HG03135 (cell line): Measurements from ENCODE around the gene SBNO2.
"Not testable (repeated sequence)": the region's sequence is repeated elsewhere in the genome, so short reads cannot be mapped to it uniquely, and the experiment has no call there.

Experiments used
- ATAC-seq: cut with Tn5 transposase; IDR thresholded peaks from one replicate; pipeline ENCODE4 v1.9.1; 2021; ENCODE audit warnings: mild to moderate bottlenecking, moderate library complexity; ENCODE audit not compliant: unreplicated experiment

Gene SBNO2

DNA sequence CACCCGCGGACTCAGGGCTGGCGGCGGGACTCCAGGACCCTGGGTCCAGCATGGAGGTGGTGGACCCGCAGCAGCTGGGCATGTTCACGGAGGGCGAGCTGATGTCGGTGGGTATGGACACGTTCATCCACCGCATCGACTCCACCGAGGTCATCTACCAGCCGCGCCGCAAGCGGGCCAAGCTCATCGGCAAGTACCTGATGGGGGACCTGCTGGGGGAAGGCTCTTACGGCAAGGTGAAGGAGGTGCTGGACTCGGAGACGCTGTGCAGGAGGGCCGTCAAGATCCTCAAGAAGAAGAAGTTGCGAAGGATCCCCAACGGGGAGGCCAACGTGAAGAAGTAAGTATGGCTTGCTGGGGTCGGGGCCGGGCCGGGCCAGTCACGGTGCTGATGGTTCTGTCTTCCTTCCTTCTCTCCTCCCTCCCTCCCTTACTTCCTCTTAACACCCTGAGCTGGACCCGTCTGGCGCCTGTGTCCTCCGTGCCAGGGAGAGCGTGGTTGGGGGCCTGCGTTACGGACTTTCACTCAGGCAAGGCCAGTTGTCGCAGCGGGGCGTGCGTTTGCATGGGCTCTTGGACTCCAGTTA lies 32.9 kb upstream of the SBNO2 start:
- no peak for ATAC-seq

GRCh38 chr19:1206150-1206863 lies 32.2 kb upstream of the SBNO2 start:
- no peak for ATAC-seq

GRCh38 chr19:1205114-1206099 lies 31.3 kb upstream of the SBNO2 start, which contains the start of gene STK11:
Gene STK11 (plus strand): TSS chr19:1205778. CDS start chr19:1206914, 1,136 bp downstream.
- peak; percentile 79 for ATAC-seq

DNA sequence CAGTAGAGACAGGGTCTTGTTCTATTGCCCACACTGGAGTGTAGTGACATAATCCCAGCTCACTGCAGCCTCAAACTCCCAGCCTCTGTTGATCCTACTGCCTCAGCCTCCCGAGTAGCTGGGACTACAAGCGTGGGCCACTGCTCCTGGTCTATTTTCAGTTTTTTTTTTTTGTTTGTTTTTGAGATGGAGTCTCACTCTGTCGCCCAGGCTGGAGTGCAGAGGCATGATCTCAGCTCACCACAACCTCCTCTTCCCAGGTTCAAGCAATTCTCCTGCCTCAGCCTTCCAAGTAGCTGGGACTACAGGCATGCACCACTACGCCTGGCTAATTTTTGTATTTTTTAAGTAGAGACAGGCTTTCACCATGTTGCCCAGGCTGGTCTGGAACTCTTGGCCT lies 26.5 kb upstream of the SBNO2 start:
- ATAC-seq, result not testable (repeated sequence)

DNA sequence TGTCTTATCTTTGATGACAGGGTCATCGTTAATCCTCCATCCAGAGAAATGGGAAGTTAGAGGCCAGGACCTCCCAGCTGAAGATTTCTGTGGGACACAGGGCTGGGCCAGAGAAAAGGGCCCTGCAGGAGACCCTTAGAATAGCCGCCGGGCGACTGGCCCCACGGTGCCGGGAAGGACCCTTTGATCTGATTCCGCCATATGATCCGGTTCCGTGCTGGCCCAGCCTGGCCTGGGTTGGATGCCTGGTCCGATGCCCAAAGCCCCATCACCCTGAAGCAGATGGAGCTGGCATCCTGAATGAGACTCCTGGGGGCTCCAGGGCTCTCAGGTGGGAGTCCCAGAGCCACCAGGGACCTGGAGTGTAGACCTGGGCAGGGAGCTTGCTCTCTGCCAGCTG lies 25.5 kb upstream of the SBNO2 start:
- ATAC-seq, result no peak

DNA sequence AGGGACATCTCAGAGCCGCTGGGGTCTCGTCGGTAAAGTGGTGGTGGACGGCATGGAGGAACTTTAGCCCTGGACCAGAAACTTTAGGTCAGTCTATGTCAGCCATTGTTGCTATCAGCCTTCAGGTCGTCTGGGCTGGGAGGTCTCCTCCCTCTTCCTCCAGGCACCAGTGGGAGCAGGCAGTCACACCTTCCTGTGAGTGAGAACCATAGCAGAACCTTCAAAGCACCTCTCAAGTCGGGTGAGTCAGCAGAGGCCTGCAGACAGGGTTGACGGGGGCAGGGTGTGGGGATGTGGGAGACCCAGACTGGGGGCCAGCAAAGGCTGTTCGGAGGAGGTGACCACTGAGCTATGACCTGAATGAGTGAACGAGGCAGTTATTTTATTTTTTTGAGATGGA lies 15.4 kb upstream of the SBNO2 start:
- ATAC-seq, result no peak

- no peak for ATAC-seq
These were observed 9.6 kb upstream of the SBNO2 start for GRCh38 chr19:1183543-1184172.

- no peak for ATAC-seq
These were observed 8.7 kb upstream of the SBNO2 start for GRCh38 chr19:1182727-1183126.

DNA sequence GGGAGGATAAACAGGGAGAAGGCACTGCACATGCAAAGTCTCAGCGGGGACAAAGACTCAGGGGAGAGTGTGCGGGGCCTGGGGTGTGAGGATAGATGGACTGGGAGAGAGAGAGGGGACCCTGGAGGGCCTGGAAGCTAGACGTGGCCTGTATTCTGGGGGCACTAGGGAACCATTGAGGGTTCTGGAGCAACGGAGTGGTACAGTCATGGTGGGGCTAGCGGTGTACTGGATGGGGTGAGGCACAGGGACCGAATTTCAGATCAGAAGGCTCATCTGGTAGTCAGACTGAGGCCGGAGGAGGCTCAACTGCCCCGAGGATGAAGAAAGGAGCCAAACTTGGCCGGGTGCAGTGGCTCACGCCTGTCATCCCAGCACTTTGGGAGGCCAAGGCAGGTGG lies 8.0 kb upstream of the SBNO2 start:
- ATAC-seq, result no peak

DNA sequence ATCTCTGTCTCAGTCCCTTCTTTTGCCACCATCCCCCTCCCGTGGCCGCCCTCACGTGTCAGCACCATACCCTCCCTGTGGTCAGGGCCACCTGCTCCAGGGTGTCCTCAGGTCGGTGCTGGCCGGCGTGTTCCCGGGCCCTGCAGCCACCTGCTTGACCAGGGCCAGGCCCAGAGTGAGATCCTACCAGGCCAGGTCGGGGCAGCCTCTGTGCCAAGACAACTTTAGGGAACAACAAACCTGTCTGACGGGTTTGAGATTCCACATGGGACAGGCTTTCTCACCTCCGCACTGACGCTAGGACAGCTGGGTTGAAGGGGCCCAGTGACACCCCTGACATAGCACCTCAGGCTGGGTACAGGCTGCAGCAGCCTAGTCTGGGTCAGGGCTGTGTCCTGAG lies 7.5 kb upstream of the SBNO2 start:
- no peak for ATAC-seq

GRCh38 chr19:1177322-1178114 lies 3.5 kb upstream of the SBNO2 start:
- ATAC-seq, result no peak

DNA sequence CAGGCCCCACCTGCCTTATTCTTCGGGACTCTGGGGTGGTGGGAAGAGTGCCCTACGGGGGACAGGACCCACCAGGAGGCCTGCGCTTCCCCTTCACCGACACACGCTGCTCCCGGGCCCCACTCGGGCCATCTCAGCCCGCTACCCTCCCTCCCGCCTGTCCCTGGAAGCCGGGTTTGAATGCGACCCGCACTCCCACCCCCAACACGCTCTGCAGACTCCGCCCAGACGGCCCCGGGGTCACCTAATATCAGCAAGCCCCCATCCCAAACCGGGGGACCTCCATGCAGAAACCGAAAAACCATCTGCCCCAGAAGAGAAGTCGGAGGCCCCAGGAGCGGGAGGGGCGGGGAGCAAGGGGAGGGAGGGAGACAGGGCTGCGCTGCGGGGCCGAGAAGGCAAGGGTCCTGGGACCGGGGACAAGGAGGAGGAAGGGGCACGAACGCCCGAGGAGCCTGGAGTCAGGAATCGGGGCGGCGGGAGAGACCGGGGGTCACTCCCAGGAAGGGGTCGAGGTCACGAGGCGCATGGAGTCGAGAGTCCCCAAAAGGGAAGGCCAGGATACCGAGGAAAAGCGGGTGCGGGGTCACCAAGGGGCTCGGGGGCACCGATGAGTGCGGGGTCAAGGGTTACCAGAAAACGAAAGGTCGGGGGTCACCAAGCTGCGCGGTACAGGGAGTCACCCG lies 766 bp downstream of the SBNO2 start:
- ATAC-seq, result no peak

DNA sequence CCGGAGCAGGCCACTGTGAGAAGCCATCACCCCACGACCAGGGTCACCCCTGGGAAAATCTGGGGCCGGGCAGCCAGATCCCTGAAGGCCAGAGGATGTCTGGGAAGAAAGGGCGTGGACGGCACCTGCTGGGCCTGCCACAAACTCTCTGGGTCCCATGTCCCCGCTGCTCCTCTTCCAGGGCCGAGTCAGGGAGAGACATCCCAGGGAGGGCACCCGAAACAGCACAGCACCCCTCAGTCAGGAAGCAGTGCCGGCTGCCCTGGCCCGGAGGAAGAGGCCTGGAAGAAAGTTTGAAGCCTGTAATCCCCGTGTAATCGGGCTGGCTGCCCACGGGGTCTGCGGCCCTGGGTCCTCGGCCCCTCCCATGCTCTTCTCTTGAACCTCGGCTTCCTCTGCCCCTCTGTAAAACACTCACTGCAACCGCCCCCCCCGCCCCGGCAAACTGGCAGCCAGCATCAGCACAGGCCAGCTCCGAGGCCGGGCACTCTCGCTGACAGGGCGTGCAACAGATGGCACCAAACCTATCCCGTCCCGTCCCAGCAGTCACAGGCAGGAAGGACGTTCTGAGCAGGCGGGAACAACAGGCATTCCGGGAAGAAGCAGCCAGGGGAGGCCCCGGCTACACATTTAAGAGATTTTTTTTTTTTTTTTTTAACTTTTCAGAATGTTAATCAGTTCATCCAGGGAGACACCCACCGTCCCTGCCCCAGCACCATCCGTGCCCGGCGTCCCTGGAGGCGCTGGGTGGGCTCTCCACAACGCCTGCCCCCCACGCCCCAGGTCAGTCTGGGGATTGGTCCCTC lies 1.5 kb downstream of the SBNO2 start:
- no peak for ATAC-seq

GRCh38 chr19:1171755-1172352 lies 2.2 kb downstream of the SBNO2 start:
- ATAC-seq, result no peak

- ATAC-seq, result no peak
These were observed 2.9 kb downstream of the SBNO2 start for GRCh38 chr19:1170938-1171754.

DNA sequence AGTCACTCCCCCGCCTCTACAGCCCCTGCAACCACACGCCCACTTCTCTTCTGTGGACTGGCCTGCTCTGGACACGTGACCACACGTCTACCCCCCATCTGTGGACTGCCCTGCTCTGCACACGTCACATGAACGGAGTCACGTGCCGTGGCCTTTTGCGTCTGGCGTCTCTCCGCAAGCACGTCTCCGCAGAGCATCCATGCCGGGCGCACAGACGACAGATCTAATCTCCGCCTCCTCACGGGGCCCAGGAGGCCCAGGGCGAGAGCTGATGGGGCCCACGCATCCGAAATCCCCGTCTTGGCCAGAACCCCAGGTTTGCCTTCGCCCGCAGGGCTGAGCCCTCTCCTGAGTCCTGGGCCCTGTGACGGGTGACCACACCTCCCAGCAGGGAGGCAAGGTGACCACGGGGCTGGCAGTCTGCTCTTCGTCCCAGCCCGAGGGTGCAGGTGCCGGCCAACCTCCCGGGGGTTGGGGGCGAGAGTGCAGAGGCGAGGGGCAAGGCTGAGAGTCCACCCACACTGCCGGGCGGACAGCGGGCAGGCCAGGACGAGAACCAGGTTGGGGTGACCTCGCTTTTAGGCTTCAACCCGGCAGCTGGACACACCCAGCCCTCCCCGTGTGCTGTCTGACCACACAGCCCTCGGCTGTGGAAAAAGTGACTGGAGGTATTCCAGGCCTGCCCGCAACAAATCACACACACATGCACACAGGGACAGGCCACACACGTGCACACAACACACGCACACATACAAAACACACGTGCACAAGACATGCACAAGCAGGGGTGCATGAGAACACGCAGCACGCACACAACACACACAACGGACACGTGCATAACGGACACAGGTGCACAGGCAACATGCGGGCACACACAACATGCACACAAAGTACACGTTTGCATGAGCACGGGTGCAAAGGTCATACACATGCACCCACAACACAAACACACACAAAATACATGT lies 3.9 kb downstream of the SBNO2 start:
- no peak for ATAC-seq

- ATAC-seq, result no peak
These were observed 4.7 kb downstream of the SBNO2 start for GRCh38 chr19:1169411-1169791.
